ENCODE results near the gene TMEM89.

DNA sequence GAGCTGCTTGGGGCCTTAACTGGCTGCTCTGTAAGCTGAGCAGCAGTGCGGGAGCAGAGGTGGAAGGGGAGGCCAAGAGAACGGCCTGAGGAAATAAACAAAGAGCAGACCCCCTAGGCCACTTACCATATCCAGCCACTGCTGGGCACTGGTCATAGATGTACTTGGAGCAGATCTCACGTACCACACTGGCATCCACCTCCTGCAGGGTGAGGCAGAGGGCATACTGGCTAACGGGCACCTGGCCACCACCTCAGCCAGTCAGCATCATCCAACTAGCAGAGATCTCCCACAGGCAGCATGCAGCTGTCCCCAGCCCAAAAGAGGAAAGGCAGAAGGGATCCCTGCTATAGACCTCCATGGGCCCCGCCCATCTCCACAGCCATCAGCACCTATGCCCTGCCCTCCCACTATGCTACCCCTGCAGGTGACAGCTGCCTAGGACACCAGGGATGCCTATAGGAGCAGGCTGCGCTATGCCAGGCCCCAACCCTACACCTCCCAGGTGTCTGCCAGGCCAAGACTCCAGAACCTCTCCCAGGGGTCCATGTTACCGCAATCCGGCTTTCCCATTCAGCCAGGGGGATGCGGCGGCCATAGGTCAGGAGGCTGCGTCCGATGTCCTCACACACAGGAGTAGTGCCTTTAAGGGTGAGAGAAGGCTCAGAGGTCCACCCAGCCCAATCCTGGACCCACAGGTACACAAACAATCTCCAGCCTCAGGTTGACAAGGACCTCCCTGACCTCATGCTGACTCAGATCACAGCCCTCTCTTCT lies 21.9 kb downstream of the TMEM89 start:
- TF ChIP-seq, protein P1, sequence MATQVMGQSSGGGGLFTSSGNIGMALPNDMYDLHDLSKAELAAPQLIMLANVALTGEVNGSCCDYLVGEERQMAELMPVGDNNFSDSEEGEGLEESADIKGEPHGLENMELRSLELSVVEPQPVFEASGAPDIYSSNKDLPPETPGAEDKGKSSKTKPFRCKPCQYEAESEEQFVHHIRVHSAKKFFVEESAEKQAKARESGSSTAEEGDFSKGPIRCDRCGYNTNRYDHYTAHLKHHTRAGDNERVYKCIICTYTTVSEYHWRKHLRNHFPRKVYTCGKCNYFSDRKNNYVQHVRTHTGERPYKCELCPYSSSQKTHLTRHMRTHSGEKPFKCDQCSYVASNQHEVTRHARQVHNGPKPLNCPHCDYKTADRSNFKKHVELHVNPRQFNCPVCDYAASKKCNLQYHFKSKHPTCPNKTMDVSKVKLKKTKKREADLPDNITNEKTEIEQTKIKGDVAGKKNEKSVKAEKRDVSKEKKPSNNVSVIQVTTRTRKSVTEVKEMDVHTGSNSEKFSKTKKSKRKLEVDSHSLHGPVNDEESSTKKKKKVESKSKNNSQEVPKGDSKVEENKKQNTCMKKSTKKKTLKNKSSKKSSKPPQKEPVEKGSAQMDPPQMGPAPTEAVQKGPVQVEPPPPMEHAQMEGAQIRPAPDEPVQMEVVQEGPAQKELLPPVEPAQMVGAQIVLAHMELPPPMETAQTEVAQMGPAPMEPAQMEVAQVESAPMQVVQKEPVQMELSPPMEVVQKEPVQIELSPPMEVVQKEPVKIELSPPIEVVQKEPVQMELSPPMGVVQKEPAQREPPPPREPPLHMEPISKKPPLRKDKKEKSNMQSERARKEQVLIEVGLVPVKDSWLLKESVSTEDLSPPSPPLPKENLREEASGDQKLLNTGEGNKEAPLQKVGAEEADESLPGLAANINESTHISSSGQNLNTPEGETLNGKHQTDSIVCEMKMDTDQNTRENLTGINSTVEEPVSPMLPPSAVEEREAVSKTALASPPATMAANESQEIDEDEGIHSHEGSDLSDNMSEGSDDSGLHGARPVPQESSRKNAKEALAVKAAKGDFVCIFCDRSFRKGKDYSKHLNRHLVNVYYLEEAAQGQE (tag by site-specific recombination; IDR thresholded peaks at IDR 0.05) = no peak
- TF ChIP-seq, protein P2, sequence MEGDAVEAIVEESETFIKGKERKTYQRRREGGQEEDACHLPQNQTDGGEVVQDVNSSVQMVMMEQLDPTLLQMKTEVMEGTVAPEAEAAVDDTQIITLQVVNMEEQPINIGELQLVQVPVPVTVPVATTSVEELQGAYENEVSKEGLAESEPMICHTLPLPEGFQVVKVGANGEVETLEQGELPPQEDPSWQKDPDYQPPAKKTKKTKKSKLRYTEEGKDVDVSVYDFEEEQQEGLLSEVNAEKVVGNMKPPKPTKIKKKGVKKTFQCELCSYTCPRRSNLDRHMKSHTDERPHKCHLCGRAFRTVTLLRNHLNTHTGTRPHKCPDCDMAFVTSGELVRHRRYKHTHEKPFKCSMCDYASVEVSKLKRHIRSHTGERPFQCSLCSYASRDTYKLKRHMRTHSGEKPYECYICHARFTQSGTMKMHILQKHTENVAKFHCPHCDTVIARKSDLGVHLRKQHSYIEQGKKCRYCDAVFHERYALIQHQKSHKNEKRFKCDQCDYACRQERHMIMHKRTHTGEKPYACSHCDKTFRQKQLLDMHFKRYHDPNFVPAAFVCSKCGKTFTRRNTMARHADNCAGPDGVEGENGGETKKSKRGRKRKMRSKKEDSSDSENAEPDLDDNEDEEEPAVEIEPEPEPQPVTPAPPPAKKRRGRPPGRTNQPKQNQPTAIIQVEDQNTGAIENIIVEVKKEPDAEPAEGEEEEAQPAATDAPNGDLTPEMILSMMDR (tag by site-specific recombination; IDR thresholded peaks at IDR 0.05) = no peak
- TF ChIP-seq, protein P3, sequence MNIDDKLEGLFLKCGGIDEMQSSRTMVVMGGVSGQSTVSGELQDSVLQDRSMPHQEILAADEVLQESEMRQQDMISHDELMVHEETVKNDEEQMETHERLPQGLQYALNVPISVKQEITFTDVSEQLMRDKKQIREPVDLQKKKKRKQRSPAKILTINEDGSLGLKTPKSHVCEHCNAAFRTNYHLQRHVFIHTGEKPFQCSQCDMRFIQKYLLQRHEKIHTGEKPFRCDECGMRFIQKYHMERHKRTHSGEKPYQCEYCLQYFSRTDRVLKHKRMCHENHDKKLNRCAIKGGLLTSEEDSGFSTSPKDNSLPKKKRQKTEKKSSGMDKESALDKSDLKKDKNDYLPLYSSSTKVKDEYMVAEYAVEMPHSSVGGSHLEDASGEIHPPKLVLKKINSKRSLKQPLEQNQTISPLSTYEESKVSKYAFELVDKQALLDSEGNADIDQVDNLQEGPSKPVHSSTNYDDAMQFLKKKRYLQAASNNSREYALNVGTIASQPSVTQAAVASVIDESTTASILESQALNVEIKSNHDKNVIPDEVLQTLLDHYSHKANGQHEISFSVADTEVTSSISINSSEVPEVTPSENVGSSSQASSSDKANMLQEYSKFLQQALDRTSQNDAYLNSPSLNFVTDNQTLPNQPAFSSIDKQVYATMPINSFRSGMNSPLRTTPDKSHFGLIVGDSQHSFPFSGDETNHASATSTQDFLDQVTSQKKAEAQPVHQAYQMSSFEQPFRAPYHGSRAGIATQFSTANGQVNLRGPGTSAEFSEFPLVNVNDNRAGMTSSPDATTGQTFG (tag by site-specific recombination; IDR thresholded peaks at IDR 0.05; ENCODE audit: borderline replicate concordance) = no peak

All from HEK293 (cell line).